IPS-20b (cell line): ENCODE data around the gene ABHD17B.
"Not testable (repeated sequence)": the region's sequence is repeated elsewhere in the genome, so short reads cannot be mapped to it uniquely, and the experiment has no call there.

Experiments
- H3K27ac ChIP-seq: one replicate; pipeline ENCODE4 v1.5.1; 2013; ENCODE audit warnings: low read length
- H3K27me3 ChIP-seq: 2 replicates; pipeline ENCODE4 v1.6.1; 2013; ENCODE audit warnings: mild to moderate bottlenecking, low read length, inconsistent platforms; ENCODE audit not compliant: insufficient read depth
- H3K36me3 ChIP-seq: 2 replicates; pipeline ENCODE4 v1.6.1; 2013; ENCODE audit warnings: low read depth, mild to moderate bottlenecking, inconsistent platforms, low read length, moderate library complexity; ENCODE audit not compliant: insufficient read depth
- H3K4me1 ChIP-seq: 2 replicates; pipeline ENCODE4 v1.6.1; 2013; ENCODE audit warnings: mild to moderate bottlenecking, control low read depth, inconsistent platforms, low read length, moderate library complexity; ENCODE audit not compliant: insufficient read depth
- H3K4me3 ChIP-seq: 2 replicates; pipeline ENCODE4 v1.5.1; 2013; ENCODE audit warnings: mild to moderate bottlenecking, low read length, inconsistent platforms
- H3K9ac ChIP-seq: 2 replicates; pipeline ENCODE4 v1.6.1; 2013; ENCODE audit warnings: low read depth, mild to moderate bottlenecking, inconsistent platforms, low read length, moderate library complexity
- H3K9me3 ChIP-seq: 2 replicates; pipeline ENCODE4 v1.6.1; 2013; ENCODE audit warnings: mild to moderate bottlenecking, low read depth, low read length, inconsistent platforms; ENCODE audit not compliant: insufficient read depth

ABHD17B gene

GRCh38 chr9:71911061-71911907, at the start of gene ABHD17B, which contains the start of gene C9orf85:
Gene ABHD17B (minus strand): TSS chr9:71911193. CDS start chr9:71875080, 36,113 bp downstream.
Gene C9orf85 (plus strand): TSS chr9:71911639. CDS start chr9:71911735, 96 bp downstream.
- H3K27ac ChIP-seq: peak within 1 kb of the TSS; percentile 75
- H3K36me3 ChIP-seq: peaks cover 5% of the 10 kb centered on the region; the same call in 1 of the 2 replicates
- H3K4me1 ChIP-seq: peaks cover 16% of the 10 kb centered on the region; the same call in 1 of the 2 replicates

GRCh38 chr9:71955300-71955915, 44.4 kb upstream of the ABHD17B start:
- Histone ChIP-seq H3K4me1 (peaks cover 16% of the 10 kb centered on the region), H3K27me3 (no peaks in the 10 kb centered on the region), H3K9me3 (no peaks in the 10 kb centered on the region), H3K9ac (no peak overlapping the region), H3K27ac (no peak overlapping the region), H3K4me3 (no peak overlapping the region), H3K36me3 (no peaks in the 10 kb centered on the region)

More at GRCh38 chr9:71911061-71911907, at the start of gene ABHD17B, which contains the start of gene C9orf85:
- Histone ChIP-seq H3K4me3 (peak within 1 kb of the TSS; percentile 95), H3K9me3 (no peaks in the 10 kb centered on the region), H3K9ac (peak within 1 kb of the TSS; percentile 95), H3K27me3 (no peaks in the 10 kb centered on the region)

- not testable (repeated sequence) for H3K36me3 ChIP-seq, H3K9ac ChIP-seq, H3K27ac ChIP-seq, H3K9me3 ChIP-seq, H3K4me3 ChIP-seq, H3K27me3 ChIP-seq
- H3K4me1 ChIP-seq: peaks cover 17% of the 10 kb centered on the region
Measured at GRCh38 chr9:71954652-71955051, 43.7 kb upstream of the ABHD17B start.

GRCh38 chr9:71944754-71945375, 33.9 kb upstream of the ABHD17B start:
- Histone ChIP-seq H3K9ac (no peak overlapping the region), H3K9me3 (no peaks in the 10 kb centered on the region), H3K27ac (no peak overlapping the region), H3K27me3 (no peaks in the 10 kb centered on the region), H3K4me3 (no peak overlapping the region), H3K4me1 (peaks cover 27% of the 10 kb centered on the region), H3K36me3 (no peaks in the 10 kb centered on the region)

GRCh38 chr9:71941998-71942567, 31.1 kb upstream of the ABHD17B start:
- no peaks in the 10 kb centered on the region for H3K9me3 ChIP-seq

GRCh38 chr9:71941060-71941568, 30.1 kb upstream of the ABHD17B start:
- Histone ChIP-seq H3K9ac (no peak overlapping the region), H3K4me3 (no peak overlapping the region), H3K27me3 (no peaks in the 10 kb centered on the region), H3K27ac (no peak overlapping the region), H3K9me3 (no peaks in the 10 kb centered on the region), H3K4me1 (peaks cover 22% of the 10 kb centered on the region), H3K36me3 (no peaks in the 10 kb centered on the region)

More at GRCh38 chr9:71941998-71942567, 31.1 kb upstream of the ABHD17B start:
- Histone ChIP-seq H3K9ac (no peak overlapping the region), H3K4me1 (peaks cover 19% of the 10 kb centered on the region), H3K36me3 (no peaks in the 10 kb centered on the region), H3K4me3 (no peak overlapping the region), H3K27ac (no peak overlapping the region), H3K27me3 (no peaks in the 10 kb centered on the region)

GRCh38 chr9:71937898-71938297, 26.9 kb upstream of the ABHD17B start:
- Histone ChIP-seq H3K9me3 (no peaks in the 10 kb centered on the region), H3K9ac (no peak overlapping the region), H3K27ac (no peak overlapping the region), H3K4me3 (no peak overlapping the region), H3K4me1 (peaks cover 11% of the 10 kb centered on the region; the same call in 1 of the 2 replicates), H3K27me3 (no peaks in the 10 kb centered on the region), H3K36me3 (no peaks in the 10 kb centered on the region)

GRCh38 chr9:71937070-71937625, 26.2 kb upstream of the ABHD17B start:
- no peaks in the 10 kb centered on the region for H3K27me3 ChIP-seq

GRCh38 chr9:71936066-71936465, 25.1 kb upstream of the ABHD17B start:
- no peaks in the 10 kb centered on the region for H3K36me3 ChIP-seq
- no peak overlapping the region for H3K27ac ChIP-seq
- no peaks in the 10 kb centered on the region for H3K9me3 ChIP-seq
- no peak overlapping the region for H3K9ac ChIP-seq
- peaks cover 11% of the 10 kb centered on the region; the same call in 1 of the 2 replicates for H3K4me1 ChIP-seq
- no peaks in the 10 kb centered on the region for H3K27me3 ChIP-seq
- no peak overlapping the region for H3K4me3 ChIP-seq

More at GRCh38 chr9:71937070-71937625, 26.2 kb upstream of the ABHD17B start:
- H3K9me3 ChIP-seq: no peaks in the 10 kb centered on the region
- H3K9ac ChIP-seq: no peak overlapping the region
- peaks cover 11% of the 10 kb centered on the region; the same call in 1 of the 2 replicates for H3K4me1 ChIP-seq
- no peak overlapping the region for H3K4me3 ChIP-seq
- no peaks in the 10 kb centered on the region for H3K36me3 ChIP-seq
- H3K27ac ChIP-seq: no peak overlapping the region

GRCh38 chr9:71931166-71931565, 20.2 kb upstream of the ABHD17B start:
- Histone ChIP-seq H3K4me1 (peaks cover 19% of the 10 kb centered on the region; the same call in 1 of the 2 replicates), H3K9me3 (no peaks in the 10 kb centered on the region), H3K27ac (no peak overlapping the region), H3K9ac (no peak overlapping the region), H3K4me3 (no peak overlapping the region), H3K36me3 (no peaks in the 10 kb centered on the region), H3K27me3 (no peaks in the 10 kb centered on the region)
